Immature natural killer cell (primary cell): Measurements from ENCODE around the gene RNF144B. TPM values are rescaled to one million over a fixed set of nuclear protein-coding genes. Genes with fewer than 3 reads are reported as not detected.
"Not testable (repeated sequence)": the region's sequence is repeated elsewhere in the genome, so short reads cannot be mapped to it uniquely, and the experiment has no call there.

Experiments used
- DNase-seq, 3 donors: peaks; one replicate each; pipeline ENCODE4 v3.0.0; 2022; ENCODE audit warnings: mixed read lengths in 1 of 3
- H3K27ac Mint-ChIP-seq, 6 donors: one replicate each; pipeline ENCODE4 v1.8.0; 2020; ENCODE audit warnings: mixed read lengths in 6 of 6, mild to moderate bottlenecking in 5 of 6, inconsistent platforms in 4 of 6, moderate library complexity in 3 of 6
- H3K27me3 Mint-ChIP-seq, 3 donors: one replicate each; pipeline ENCODE4 v1.8.0; 2020 to 2021; ENCODE audit warnings: low read depth in 3 of 3, mild to moderate bottlenecking in 3 of 3, mixed read lengths in 3 of 3, moderate library complexity in 3 of 3, inconsistent platforms in 1 of 3
- H3K36me3 Mint-ChIP-seq, 3 donors: one replicate each; pipeline ENCODE4 v1.8.0; 2020; ENCODE audit warnings: mixed read lengths in 3 of 3, inconsistent platforms in 2 of 3, mild to moderate bottlenecking in 2 of 3
- H3K4me1 Mint-ChIP-seq, 2 donors: one replicate each; pipeline ENCODE4 v1.8.0; 2020; ENCODE audit warnings: inconsistent platforms in 2 of 2, mild to moderate bottlenecking in 2 of 2, mixed read lengths in 2 of 2, moderate library complexity in 1 of 2
- H3K4me3 Mint-ChIP-seq, 5 donors: one replicate each; pipeline ENCODE4 v1.8.0; 2020; ENCODE audit warnings: mild to moderate bottlenecking in 5 of 5, mixed read lengths in 5 of 5, inconsistent platforms in 3 of 5, moderate library complexity in 3 of 5
- H3K9me3 Mint-ChIP-seq, 6 donors: one replicate each; pipeline ENCODE4 v1.8.0; 2020; ENCODE audit warnings: mild to moderate bottlenecking in 6 of 6, mixed read lengths in 6 of 6, inconsistent platforms in 4 of 6, moderate library complexity in 3 of 6
- polyA plus RNA-seq, 3 donors: library from polyadenylated mRNA; unstranded; fragments of 300-500 nt; fragmentation: Illumina TruSeq; gene quantifications; one replicate each; pipeline ENCODE4 v1.2.3, GENCODE V29; 2021

RNF144B gene
- polyA plus RNA-seq, 3 donors from 2014 or later: 0.35 to 2.4 (median 1.1) TPM

- H3K27me3 Mint-ChIP-seq: peaks cover 0 to 9% (median 0%) of the 10 kb centered on the region in 3 donors
- no peaks in the 10 kb centered on the region for H3K9me3 Mint-ChIP-seq
- no peak overlapping the region for H3K4me3 Mint-ChIP-seq
- no peak overlapping the region for H3K27ac Mint-ChIP-seq
- no peak for DNase-seq
- peaks cover 4 to 11% of the 10 kb centered on the region in 2 donors for H3K4me1 Mint-ChIP-seq
- H3K36me3 Mint-ChIP-seq: no peaks in the 10 kb centered on the region
Measured at GRCh38 chr6:18446771-18447170, 59.6 kb downstream of the RNF144B start.

- no peaks in the 10 kb centered on the region for H3K9me3 Mint-ChIP-seq
- DNase-seq: no peak
- no peak overlapping the region for H3K27ac Mint-ChIP-seq
- peaks cover 0 to 9% (median 0%) of the 10 kb centered on the region in 3 donors for H3K27me3 Mint-ChIP-seq
- peaks cover 0 to 3% of the 10 kb centered on the region in 2 donors for H3K4me1 Mint-ChIP-seq
- H3K4me3 Mint-ChIP-seq: no peak overlapping the region
- H3K36me3 Mint-ChIP-seq: no peaks in the 10 kb centered on the region
Measured at GRCh38 chr6:18447552-18447951, 60.4 kb downstream of the RNF144B start.

GRCh38 chr6:18451756-18452155 lies 64.6 kb downstream of the RNF144B start:
- no peak overlapping the region for H3K4me3 Mint-ChIP-seq
- H3K27ac Mint-ChIP-seq: no peak overlapping the region
- no peaks in the 10 kb centered on the region for H3K27me3 Mint-ChIP-seq
- H3K4me1 Mint-ChIP-seq: no peaks in the 10 kb centered on the region
- no peak for DNase-seq
- H3K9me3 Mint-ChIP-seq: no peaks in the 10 kb centered on the region
- H3K36me3 Mint-ChIP-seq: peaks cover 0 to 4% (median 0%) of the 10 kb centered on the region in 3 donors

GRCh38 chr6:18454446-18454845 lies 67.3 kb downstream of the RNF144B start:
- Mint-ChIP-seq H3K9me3 (no peaks in the 10 kb centered on the region), H3K4me3 (no peak overlapping the region), H3K27ac (no peak overlapping the region), H3K36me3 (peaks cover 0 to 11% (median 6%) of the 10 kb centered on the region in 3 donors), H3K27me3 (no peaks in the 10 kb centered on the region), H3K4me1 (no peaks in the 10 kb centered on the region)
- DNase-seq: no peak

GRCh38 chr6:18457065-18457737 lies 70.1 kb downstream of the RNF144B start:
- Mint-ChIP-seq H3K9me3 (peaks cover 0 to 9% (median 0%) of the 10 kb centered on the region in 6 donors), H3K4me1 (no peaks in the 10 kb centered on the region), H3K27ac (no peak overlapping the region), H3K36me3 (peaks cover 10 to 21% (median 17%) of the 10 kb centered on the region in 3 donors), H3K4me3 (no peak overlapping the region), H3K27me3 (peaks cover 0 to 1% (median 0%) of the 10 kb centered on the region in 3 donors)
- DNase-seq: no peak

GRCh38 chr6:18458086-18458485 lies 70.9 kb downstream of the RNF144B start:
- not testable (repeated sequence) for H3K4me3 Mint-ChIP-seq, H3K27me3 Mint-ChIP-seq, H3K4me1 Mint-ChIP-seq, H3K9me3 Mint-ChIP-seq, DNase-seq, H3K27ac Mint-ChIP-seq
- H3K36me3 Mint-ChIP-seq: peaks cover 10 to 28% (median 17%) of the 10 kb centered on the region in 3 donors

GRCh38 chr6:18463429-18463828 lies 76.3 kb downstream of the RNF144B start:
- Mint-ChIP-seq H3K27me3 (peaks cover 0 to 5% (median 1%) of the 10 kb centered on the region in 3 donors), H3K36me3 (peaks cover 13 to 34% (median 30%) of the 10 kb centered on the region in 3 donors), H3K27ac (no peak overlapping the region), H3K9me3 (peaks cover 0 to 9% (median 0%) of the 10 kb centered on the region in 6 donors), H3K4me3 (no peak overlapping the region), H3K4me1 (no peaks in the 10 kb centered on the region)
- DNase-seq: no peak

- H3K27me3 Mint-ChIP-seq: peaks cover 0 to 5% (median 1%) of the 10 kb centered on the region in 3 donors
- no peak overlapping the region for H3K4me3 Mint-ChIP-seq
- peaks cover 0 to 9% (median 0%) of the 10 kb centered on the region in 6 donors for H3K9me3 Mint-ChIP-seq
- H3K4me1 Mint-ChIP-seq: no peaks in the 10 kb centered on the region
- no peak overlapping the region for H3K27ac Mint-ChIP-seq
- peaks cover 13 to 34% (median 32%) of the 10 kb centered on the region in 3 donors for H3K36me3 Mint-ChIP-seq
- DNase-seq: no peak
Measured at GRCh38 chr6:18464176-18464575, 77.0 kb downstream of the RNF144B start.

- no peaks in the 10 kb centered on the region for H3K4me1 Mint-ChIP-seq
- peaks cover 0 to 5% (median 0%) of the 10 kb centered on the region in 3 donors for H3K27me3 Mint-ChIP-seq
- no peak for DNase-seq
- no peak overlapping the region for H3K4me3 Mint-ChIP-seq
- H3K9me3 Mint-ChIP-seq: peaks cover 0 to 3% (median 0%) of the 10 kb centered on the region in 6 donors
- no peak overlapping the region for H3K27ac Mint-ChIP-seq
- H3K36me3 Mint-ChIP-seq: peaks cover 7 to 27% (median 27%) of the 10 kb centered on the region in 3 donors
Measured at GRCh38 chr6:18465410-18466154, 78.4 kb downstream of the RNF144B start.

- no peak for DNase-seq
- Mint-ChIP-seq H3K36me3 (peaks cover 4 to 23% (median 15%) of the 10 kb centered on the region in 3 donors), H3K27me3 (peaks cover 0 to 3% (median 0%) of the 10 kb centered on the region in 3 donors), H3K9me3 (no peaks in the 10 kb centered on the region), H3K4me3 (no peak overlapping the region), H3K4me1 (no peaks in the 10 kb centered on the region), H3K27ac (no peak overlapping the region)
Measured at GRCh38 chr6:18467741-18468502, 80.8 kb downstream of the RNF144B start.

- no peak overlapping the region for H3K27ac Mint-ChIP-seq
- no peak overlapping the region for H3K4me3 Mint-ChIP-seq
- no peaks in the 10 kb centered on the region for H3K4me1 Mint-ChIP-seq
- DNase-seq: no peak
- no peaks in the 10 kb centered on the region for H3K9me3 Mint-ChIP-seq
- peaks cover 4 to 19% (median 11%) of the 10 kb centered on the region in 3 donors for H3K36me3 Mint-ChIP-seq
- H3K27me3 Mint-ChIP-seq: no peaks in the 10 kb centered on the region
Measured at GRCh38 chr6:18468503-18468843, 81.3 kb downstream of the RNF144B start.

- Mint-ChIP-seq H3K27ac (no peak overlapping the region), H3K36me3 (peaks cover 4 to 16% (median 8%) of the 10 kb centered on the region in 3 donors), H3K4me1 (no peaks in the 10 kb centered on the region), H3K9me3 (no peaks in the 10 kb centered on the region), H3K27me3 (peaks cover 0 to 3% (median 0%) of the 10 kb centered on the region in 3 donors), H3K4me3 (no peak overlapping the region)
- DNase-seq: no peak
Measured at GRCh38 chr6:18469536-18469935, 82.4 kb downstream of the RNF144B start.

- no peak overlapping the region for H3K27ac Mint-ChIP-seq
- peaks cover 0 to 3% (median 0%) of the 10 kb centered on the region in 3 donors for H3K27me3 Mint-ChIP-seq
- H3K4me1 Mint-ChIP-seq: no peaks in the 10 kb centered on the region
- no peaks in the 10 kb centered on the region for H3K9me3 Mint-ChIP-seq
- peaks cover 0 to 8% (median 4%) of the 10 kb centered on the region in 3 donors for H3K36me3 Mint-ChIP-seq
- DNase-seq: no peak
- H3K4me3 Mint-ChIP-seq: no peak overlapping the region
Measured at GRCh38 chr6:18471232-18471964, 84.2 kb downstream of the RNF144B start.
